CD4-positive, CD25-positive, alpha-beta regulatory T cell (primary cell): ENCODE results near the gene TECTA. TPM values are rescaled to one million over a fixed set of nuclear protein-coding genes. Genes with fewer than 3 reads are reported as not detected.
"Not testable (repeated sequence)": the region's sequence is repeated elsewhere in the genome, so short reads cannot be mapped to it uniquely, and the experiment has no call there.

ENCODE experiments used
- ATAC-seq, 2 donors: fragments of 150-1000 bp; cut with Tn5 transposase; one replicate each; pipeline ENCODE4 v1.10.0; 2021; ENCODE audit warnings: low read depth in 2 of 2, moderate number of reproducible peaks in 2 of 2, moderate library complexity in 1 of 2
- DNase-seq, 3 donors: peaks; one replicate each; pipeline versions ENCODE4 v3.0.0 to v3.0.0-alpha.2; 2012 to 2022; ENCODE audit warnings: mixed read lengths in 1 of 3
- H3K27ac ChIP-seq: one replicate; pipeline ENCODE4 v1.7.0; 2013; ENCODE audit warnings: mild to moderate bottlenecking, low read length; ENCODE audit not compliant: insufficient read depth, poor library complexity, severe bottlenecking
- H3K27me3 ChIP-seq: one replicate; pipeline ENCODE4 v1.7.0; 2013; ENCODE audit warnings: low read length; ENCODE audit not compliant: control insufficient read depth, insufficient read depth
- H3K36me3 ChIP-seq: one replicate; pipeline ENCODE4 v1.7.0; 2013; ENCODE audit warnings: mild to moderate bottlenecking, low read length, moderate library complexity; ENCODE audit not compliant: control insufficient read depth, insufficient read depth
- H3K4me1 ChIP-seq: 2 replicates; pipeline ENCODE4 v1.7.0; 2013; ENCODE audit warnings: mild to moderate bottlenecking, low read length; ENCODE audit not compliant: insufficient read depth, control insufficient read depth, poor library complexity, severe bottlenecking
- H3K4me3 ChIP-seq: one replicate; pipeline ENCODE4 v1.7.0; 2013; ENCODE audit warnings: low read depth, mild to moderate bottlenecking, low read length, moderate library complexity
- H3K9me3 ChIP-seq, 2 experiments: 1 replicate in 1 of 2; 2 replicates in 1 of 2; pipeline ENCODE4 v1.7.0; 2013; ENCODE audit warnings: low read length in 2 of 2, mild to moderate bottlenecking in 1 of 2, moderate library complexity in 1 of 2; ENCODE audit not compliant: control insufficient read depth in 2 of 2
- H3K27ac Mint-ChIP-seq, 3 donors: one replicate each; pipeline ENCODE4 v1.8.0; 2020 to 2022; ENCODE audit warnings: mild to moderate bottlenecking in 3 of 3, mixed read lengths in 3 of 3, moderate library complexity in 2 of 3
- H3K27me3 Mint-ChIP-seq: one replicate; pipeline ENCODE4 v1.8.0; 2022; ENCODE audit warnings: mild to moderate bottlenecking, mixed read lengths
- H3K36me3 Mint-ChIP-seq: one replicate; pipeline ENCODE4 v1.8.0; 2020; ENCODE audit warnings: mixed read lengths
- H3K4me1 Mint-ChIP-seq, 4 donors: one replicate each; pipeline ENCODE4 v1.8.0; 2020 to 2022; ENCODE audit warnings: mixed read lengths in 4 of 4, mild to moderate bottlenecking in 1 of 4
- H3K4me3 Mint-ChIP-seq, 4 donors: one replicate each; pipeline ENCODE4 v1.8.0; 2020 to 2022; ENCODE audit warnings: mild to moderate bottlenecking in 4 of 4, mixed read lengths in 4 of 4, moderate library complexity in 3 of 4
- H3K9me3 Mint-ChIP-seq, 7 donors: one replicate each; pipeline ENCODE4 v1.8.0; 2020 to 2022; ENCODE audit warnings: mixed read lengths in 7 of 7, mild to moderate bottlenecking in 3 of 7, moderate library complexity in 2 of 7
- polyA plus RNA-seq, 4 donors: library from polyadenylated mRNA; unstranded; fragments of 300-500 nt; fragmentation: Illumina TruSeq; gene quantifications; one replicate each; pipeline ENCODE4 v1.2.3, GENCODE V29; 2021
- total RNA-seq: library from RNA; stranded (reverse); gene quantifications from one replicate; pipeline ENCODE4 v1.2.3, GENCODE V29; 2022

TECTA gene
- total and polyA plus RNA-seq, 5 donors from 2014 or later: 0.30 to 0.78 TPM; not detected in 3

- H3K4me3 ChIP-seq: no peak overlapping the region
- Mint-ChIP-seq H3K4me3 (no peak overlapping the region), H3K27ac (no peak overlapping the region), H3K27me3 (peaks cover 41% of the 10 kb centered on the region), H3K36me3 (no peaks in the 10 kb centered on the region), H3K9me3 (peaks cover 0 to 1% (median 0%) of the 10 kb centered on the region in 7 donors), H3K4me1 (peaks cover 0 to 6% (median 4%) of the 10 kb centered on the region in 4 donors)
- no peak for DNase-seq
- peaks cover 6% of the 10 kb centered on the region for H3K27me3 ChIP-seq
- H3K36me3 ChIP-seq: no peaks in the 10 kb centered on the region
- no peaks in the 10 kb centered on the region for H3K9me3 ChIP-seq
- no peak overlapping the region for H3K27ac ChIP-seq
- no peaks in the 10 kb centered on the region for H3K4me1 ChIP-seq
- no peak for ATAC-seq
These were observed 137.9 kb downstream of the TECTA start for GRCh38 chr11:121238956-121239355.

GRCh38 chr11:121240001-121240400 is 139.0 kb downstream of the TECTA start:
- H3K27me3 Mint-ChIP-seq: peaks cover 33% of the 10 kb centered on the region
- not testable (repeated sequence) for DNase-seq, H3K4me1 ChIP-seq, H3K27ac ChIP-seq, H3K36me3 ChIP-seq, H3K36me3 Mint-ChIP-seq, H3K4me3 ChIP-seq, ATAC-seq, H3K4me1 Mint-ChIP-seq, H3K27me3 ChIP-seq, H3K4me3 Mint-ChIP-seq, H3K9me3 Mint-ChIP-seq, H3K9me3 ChIP-seq
- H3K27ac Mint-ChIP-seq: peak overlapping the region in 1 of 3 donors; percentile 81

GRCh38 chr11:121240650-121241303 is 139.7 kb downstream of the TECTA start:
- Histone ChIP-seq H3K4me3 (no peak overlapping the region), H3K9me3 (no peaks in the 10 kb centered on the region), H3K27ac (no peak overlapping the region), H3K4me1 (no peaks in the 10 kb centered on the region), H3K27me3 (no peaks in the 10 kb centered on the region), H3K36me3 (no peaks in the 10 kb centered on the region)
- H3K4me3 Mint-ChIP-seq: no peak overlapping the region
- no peak for DNase-seq
- no peak overlapping the region for H3K27ac Mint-ChIP-seq
- H3K4me1 Mint-ChIP-seq: peaks cover 0 to 6% (median 4%) of the 10 kb centered on the region in 4 donors
- peaks cover 26% of the 10 kb centered on the region for H3K27me3 Mint-ChIP-seq
- ATAC-seq: no peak
- H3K36me3 Mint-ChIP-seq: no peaks in the 10 kb centered on the region
- H3K9me3 Mint-ChIP-seq: peaks cover 0 to 1% (median 0%) of the 10 kb centered on the region in 7 donors

Other genes with a start within 250 kb of the TECTA start
- 15.9 TPM for gene TBCEL, start 77.1 kb upstream of the TECTA start, total RNA-seq
- 1 to 10 TPM; 2.3 to 5.1 (median 3.7) TPM for gene TBCEL, start 77.1 kb upstream of the TECTA start, polyA plus RNA-seq
- 81.4 TPM for gene SC5D, start 191.5 kb downstream of the TECTA start, total RNA-seq
- 10 to 100 TPM in 2 of 4 donors, 1 to 10 TPM in 2; 8.0 to 12.8 (median 9.6) TPM for gene SC5D, start 191.5 kb downstream of the TECTA start, polyA plus RNA-seq